Right lobe of liver (tissue), 4 donors: ENCODE measurements around the gene TRIM69.

Experiments
- CTCF ChIP-seq, 4 donors: fragments of 200-600 bp in 3 of 4; fragments of 450-650 bp in 1 of 4; IDR thresholded peaks; one replicate each; pipeline versions ENCODE4 v1.5.1 to v1.8.0; 2016 to 2022; ENCODE audit warnings: antibody characterized with exemption in 4 of 4, mild to moderate bottlenecking in 2 of 4
- POLR2A ChIP-seq: fragments of 450-650 bp; IDR thresholded peaks from one replicate; pipeline ENCODE4 v1.6.1; 2017; ENCODE audit warnings: antibody characterized with exemption, mild to moderate bottlenecking
- donor health status: DM: no; HTN: no; CAD: no.
- donor health status: DM: no; HTN: no; CAD: no.
- donor health status: DM: no; HTN: yes; CAD: no.

- TF ChIP-seq CTCF (IDR thresholded peaks at IDR 0.05) (no peak), POLR2A (peak; percentile 100)
Observed at GRCh38 chr15:44711096-44711742, 25.1 kb upstream of the TRIM69 start, which contains the start of the genes B2M and PATL2.
